HG02759 (cell line): ENCODE results near the gene PARD3.
"Not testable (repeated sequence)": the region's sequence is repeated elsewhere in the genome, so short reads cannot be mapped to it uniquely, and the experiment has no call there.

ENCODE experiments used
- ATAC-seq: cut with Tn5 transposase; IDR thresholded peaks from one replicate; pipeline ENCODE4 v1.9.1; 2021; ENCODE audit warnings: mild to moderate bottlenecking, moderate library complexity; ENCODE audit not compliant: unreplicated experiment

Gene PARD3

DNA sequence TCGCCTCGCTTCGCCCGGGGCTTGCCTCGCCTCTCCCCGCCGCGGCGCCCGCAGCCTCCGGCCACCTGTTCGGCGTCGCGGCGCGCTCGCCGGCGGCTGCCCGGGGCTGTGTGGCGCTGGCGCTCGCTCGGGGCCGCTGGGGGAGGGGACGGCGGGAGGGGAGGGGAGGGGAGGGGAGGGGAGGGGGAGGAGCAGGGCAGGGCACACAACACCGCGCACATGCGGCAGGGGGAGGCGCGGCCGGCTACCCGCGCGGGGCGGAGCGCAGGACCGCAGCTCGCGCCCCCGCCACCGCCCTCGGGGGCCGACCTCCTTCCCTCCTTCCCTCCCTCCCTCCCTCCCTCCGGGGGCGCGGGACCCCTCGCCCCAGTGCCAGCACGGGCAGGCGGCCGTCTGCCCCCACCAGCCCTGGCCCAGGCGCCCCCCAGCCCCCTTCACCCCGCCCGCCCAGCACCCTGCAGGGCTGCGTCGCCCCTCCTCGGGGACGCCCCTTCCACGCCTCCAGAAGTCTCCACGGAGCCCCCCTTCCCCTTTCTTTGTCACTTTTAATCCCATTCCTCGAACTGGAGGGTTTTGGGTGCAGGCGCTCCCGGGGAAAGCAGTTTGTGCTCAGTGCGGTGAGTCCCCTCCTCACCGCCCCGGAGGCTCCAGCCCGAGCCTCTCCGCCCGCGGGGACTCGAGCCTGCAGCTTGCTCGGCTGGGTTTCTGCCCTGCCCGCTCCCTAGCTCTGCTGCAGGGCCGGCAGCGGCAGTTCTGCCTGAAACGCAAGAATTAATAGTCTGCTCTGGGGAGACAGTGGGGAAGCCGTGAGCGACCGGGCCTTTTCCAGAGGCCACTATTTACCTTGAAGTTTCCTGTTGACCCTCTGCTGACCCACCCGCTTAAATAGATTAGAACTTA is at the start of gene PARD3:
TSS of gene PARD3 (minus strand) at position 112 of the 900 bp plus-strand sequence. CDS start 301 bp downstream, outside the sequence.
- ATAC-seq = peak; percentile 69

DNA sequence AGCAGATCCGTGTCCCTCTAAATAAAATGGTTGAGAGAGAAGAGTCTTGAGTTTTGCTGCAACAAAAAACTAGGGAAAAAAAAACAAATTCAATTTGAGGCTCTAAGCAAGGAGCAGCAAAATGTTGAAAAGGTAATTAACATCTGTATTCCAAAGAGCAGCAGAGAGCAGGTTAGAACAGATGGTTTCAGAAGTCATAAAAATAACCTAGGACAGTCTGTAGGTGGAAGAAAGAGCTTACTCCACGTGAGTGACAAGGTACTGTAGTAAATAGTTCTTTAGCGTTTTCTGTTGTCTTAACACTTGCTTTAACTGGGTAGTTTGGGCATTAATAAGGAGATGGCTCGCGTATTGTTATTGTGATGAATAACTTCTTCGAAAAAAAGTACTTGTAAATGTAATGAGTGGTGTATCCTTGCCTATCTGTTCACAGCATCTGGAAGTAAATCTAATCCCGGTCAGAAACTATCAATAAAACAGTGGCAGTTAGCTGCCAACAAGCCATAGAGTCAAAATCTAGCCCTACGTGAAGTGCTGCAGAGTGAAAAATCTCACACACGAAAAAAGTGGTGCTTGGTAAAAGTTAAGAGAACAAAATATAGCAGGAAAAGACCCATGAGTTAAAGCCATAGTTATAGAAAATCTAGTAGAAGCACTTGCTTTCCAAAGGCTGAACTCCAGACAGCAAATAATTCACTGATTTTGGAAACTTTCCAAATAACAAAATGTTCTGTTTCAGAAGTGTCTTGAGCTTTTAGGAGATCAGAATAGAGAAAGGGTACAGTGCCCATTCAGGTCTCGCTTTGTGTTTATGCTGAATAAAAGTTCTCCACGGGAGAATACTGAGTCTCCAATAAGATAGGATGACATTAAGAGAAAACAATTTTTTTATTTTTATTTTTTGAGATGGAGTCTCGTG is 49.3 kb upstream of the PARD3 start:
- ATAC-seq = no peak

DNA sequence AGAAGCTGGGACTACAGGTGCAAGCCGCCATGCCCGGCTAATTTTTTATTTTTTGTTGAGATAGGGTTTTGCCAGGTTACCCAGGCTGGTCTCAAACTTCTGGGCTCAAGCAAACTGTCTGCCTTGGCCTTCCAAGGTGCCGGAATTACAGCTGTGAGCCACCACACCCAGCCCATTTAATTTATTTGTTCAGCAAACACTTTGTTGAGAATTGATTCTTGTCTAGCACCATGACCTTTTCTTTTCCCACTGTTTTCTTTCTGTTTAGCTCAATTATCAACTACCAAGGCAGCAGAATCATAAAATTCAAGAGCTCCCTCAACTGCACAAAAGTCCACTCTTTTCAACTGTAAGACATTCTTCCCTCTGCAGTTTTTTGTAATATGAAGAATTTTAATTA is 47.8 kb upstream of the PARD3 start:
- no peak for ATAC-seq

DNA sequence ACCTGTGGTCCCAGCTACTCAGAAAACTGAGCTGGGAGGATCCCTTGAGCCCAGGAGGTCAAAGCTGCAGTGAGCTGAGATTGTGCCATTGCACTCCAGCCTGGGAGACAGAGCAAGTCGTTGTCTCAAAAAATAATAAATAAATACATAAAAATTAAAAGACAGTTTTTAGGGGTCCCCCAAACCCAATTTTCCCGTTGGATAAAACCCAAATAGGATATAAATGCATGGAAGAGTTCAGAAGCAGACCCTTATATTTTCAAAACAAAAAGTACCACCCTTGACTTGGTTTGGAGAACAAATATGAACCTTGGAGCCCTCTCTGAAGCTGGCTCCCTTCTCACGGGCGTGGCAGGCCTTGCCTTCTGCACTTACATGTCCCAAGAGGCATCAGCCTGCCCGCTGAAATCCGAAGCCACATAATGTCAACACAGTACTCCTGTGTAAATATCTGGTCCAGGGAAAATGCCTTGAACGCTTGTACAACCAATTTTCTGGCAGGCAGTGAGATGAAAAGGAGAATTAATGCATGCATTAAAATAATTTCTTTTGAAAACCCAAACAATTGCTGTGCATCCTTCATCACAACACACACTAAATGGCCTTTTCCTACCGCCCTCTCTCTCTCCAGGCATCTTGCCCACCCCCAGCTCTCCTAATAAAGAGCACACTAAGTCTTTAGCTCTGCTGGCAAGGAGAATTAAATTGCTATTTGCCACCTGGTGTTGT is 46.4 kb upstream of the PARD3 start:
- no peak for ATAC-seq

DNA sequence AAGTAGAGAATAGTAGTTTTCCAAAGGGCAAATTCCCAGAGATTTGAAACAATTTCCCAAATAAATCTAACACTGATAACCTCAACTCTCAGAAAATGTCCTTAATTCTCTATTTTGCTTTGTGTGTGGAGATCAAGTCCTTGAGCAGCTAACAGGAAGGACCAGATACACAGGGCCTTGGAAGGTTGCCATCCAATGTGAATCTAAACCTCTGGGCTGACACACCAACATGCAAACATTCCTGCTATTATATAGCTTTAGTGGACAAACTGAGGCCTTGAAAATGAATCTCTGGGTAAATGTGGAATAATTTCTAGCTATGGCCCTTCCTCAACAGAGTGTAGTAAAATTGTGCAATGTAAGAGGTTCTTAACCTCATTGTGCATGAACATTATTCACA is 44.1 kb upstream of the PARD3 start:
- no peak for ATAC-seq

DNA sequence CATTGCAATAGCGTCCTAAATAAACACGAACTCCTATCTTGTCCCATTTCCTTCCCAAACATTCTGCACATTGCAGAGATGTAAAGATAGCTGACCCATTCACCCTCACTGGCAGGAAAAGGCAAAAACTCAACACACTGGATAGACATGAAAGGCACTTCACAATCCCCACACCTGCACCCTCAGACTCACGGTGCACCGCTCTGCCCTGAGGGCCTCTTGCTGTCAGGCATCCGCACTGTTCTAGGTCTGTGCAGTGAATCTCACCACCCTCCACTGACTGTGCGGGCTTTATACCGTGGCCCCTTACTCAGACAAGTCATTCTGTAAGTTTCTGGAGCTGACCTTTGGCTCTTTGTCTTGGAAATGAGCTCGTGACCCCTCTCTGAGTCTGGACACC is 42.9 kb upstream of the PARD3 start:
- ATAC-seq = no peak

DNA sequence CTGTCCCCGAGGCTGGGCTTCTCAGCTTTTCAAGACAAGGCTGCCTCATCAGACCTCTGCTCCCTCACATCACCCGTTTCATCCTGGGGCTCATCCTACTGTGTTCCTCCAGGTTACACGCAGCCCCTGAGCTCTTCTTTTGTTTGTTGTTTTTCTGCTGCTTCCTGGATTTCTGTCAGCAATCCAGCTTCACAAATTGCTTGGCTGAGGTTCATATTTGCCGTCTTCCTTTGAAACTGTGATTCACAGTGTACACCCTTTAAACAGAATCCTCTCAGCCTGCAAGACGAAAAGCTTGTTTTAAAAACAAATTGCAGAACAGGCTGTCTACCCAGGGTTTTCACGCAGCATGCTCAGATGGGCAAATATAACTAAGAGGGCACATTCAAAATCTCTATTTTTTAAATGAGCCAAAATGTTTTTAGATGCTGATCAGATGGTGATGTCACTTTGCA is 39.1 kb upstream of the PARD3 start:
- no peak for ATAC-seq

DNA sequence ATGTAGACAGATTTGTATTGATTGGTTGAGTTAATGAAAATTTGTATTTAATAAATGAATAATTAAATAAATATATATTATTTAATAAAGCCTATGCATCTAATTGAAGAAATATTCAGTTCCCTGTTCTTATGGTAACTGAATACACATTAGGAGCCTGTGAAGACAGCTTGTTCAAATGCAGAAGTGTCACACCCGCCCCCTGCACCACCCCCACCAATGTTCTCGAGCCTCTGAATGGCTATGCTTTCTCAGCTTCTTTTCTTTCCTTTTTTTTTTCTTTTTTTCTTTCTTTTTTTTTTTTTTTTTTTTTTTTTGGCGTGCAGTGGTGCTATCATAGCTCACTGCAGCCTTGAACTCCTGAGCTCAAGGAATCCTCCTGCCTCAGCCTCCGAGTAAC is 38.3 kb upstream of the PARD3 start:
- ATAC-seq = no peak

DNA sequence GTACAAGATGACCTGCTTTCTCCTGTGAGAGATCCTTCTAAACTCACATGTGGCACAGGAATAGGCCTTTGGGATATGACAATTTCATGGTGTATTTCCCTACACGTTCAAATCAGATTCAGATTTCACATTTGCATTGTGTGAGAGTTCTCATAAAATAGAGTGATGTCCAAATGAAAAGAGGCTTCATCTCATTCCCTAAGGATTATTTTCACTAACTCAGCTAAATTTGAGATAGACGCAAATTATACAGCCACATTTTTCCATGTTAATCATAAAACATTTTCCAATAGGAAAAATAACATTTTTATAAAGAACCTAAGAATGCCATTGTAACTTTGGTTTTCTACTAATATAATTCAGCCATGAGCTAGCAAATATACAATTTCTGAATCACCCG is 35.5 kb upstream of the PARD3 start:
- ATAC-seq = no peak

DNA sequence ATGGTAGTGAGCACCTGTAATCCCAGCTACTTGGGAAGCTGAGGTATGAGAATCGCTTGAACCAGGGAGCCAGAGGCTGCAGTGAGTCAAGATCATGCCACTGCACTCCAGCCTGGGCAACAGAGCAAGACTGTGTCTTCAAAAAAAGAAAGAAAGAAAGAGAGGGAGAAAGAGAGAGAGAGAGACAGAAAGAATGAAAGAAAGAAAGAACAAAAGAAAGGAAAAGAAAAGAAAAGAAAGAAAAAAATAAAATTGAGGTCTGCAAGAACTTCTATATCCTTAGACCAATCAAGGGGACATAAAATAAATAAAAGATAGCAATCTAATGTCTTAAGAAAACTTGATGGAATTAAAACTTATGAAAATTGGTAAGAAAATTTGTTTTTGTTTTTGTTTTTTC is 34.9 kb upstream of the PARD3 start:
- ATAC-seq = no peak

DNA sequence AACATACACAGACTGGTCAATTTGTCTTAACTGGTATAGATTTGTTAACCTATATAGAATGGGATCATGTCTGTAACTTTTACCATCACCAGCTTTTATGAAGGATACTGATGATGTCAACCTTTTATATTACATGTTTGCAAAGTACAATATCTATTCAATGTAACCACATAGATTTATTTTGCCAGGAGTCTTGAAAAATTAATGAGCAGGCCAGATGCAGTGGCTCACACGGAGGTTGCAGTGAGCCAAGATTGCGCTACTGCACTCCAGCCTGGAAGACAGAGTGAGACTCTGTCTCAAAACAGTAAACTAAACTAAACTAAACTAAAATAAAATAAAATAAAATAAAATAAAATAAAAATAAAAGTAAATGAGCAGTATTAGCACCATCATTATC is 30.0 kb upstream of the PARD3 start:
- ATAC-seq = no peak

DNA sequence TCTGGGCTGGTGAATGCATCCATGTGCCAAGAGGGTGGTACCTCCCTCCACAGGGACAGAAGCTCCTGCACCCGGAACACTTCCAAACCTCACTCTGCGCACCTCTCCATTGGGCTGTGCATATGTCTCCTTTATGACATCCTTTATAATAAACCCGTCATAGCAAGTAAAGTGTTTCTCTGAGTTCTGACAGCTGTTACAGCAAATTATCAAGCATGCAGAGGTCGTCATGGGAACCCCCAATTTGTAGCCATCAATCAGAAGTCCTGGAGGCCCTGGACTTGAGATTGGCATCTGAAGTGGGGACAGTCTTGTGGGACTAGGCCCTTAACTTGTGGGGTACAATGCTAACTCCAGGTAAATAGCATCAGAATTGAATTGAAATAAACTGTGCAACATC is 29.4 kb upstream of the PARD3 start:
- no peak for ATAC-seq

DNA sequence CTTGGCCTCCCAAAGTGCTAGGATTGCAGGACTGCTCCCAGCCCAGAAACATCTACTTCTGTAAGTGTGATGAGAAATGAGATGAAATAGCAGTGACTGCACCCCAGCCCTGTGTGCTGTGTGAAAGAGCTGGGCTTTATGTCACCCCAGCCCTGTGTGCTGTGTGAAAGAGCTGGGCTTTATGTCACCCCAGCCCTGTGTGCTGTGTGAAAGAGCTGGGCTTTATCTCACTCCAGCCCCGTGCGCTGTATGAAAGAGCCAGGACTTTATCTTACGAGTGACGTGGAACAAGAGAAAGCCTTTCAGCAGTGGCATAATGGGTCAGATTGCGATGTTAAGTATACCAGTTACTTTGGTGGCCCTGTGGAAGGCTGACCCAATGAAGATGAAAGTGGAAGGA is 28.4 kb upstream of the PARD3 start:
- ATAC-seq = not testable (repeated sequence)

DNA sequence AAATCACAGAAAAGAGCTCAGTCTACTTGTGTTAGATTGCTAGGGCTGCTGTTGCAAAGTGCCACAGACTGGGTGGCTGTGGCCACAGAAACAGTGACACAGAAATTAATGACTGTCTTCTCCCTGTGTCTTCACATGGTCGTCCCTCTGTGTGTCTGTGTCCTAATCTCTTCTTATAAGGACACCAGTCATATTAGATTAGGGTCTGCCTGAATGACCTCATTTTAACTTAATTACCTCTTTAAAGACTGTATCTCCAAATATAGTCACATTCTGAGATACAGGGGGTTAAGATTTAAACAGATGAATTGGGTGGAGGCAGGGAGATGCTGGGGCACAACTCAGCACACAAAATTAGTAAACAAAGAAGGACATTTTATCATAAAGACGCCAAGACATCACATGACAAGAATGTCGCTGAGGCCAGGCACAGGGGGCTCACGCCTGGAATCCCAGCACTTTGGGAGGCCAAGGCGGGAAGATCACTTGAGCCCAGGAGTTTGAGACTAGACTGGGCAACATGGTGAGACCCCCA is 23.3 kb upstream of the PARD3 start:
- no peak for ATAC-seq

DNA sequence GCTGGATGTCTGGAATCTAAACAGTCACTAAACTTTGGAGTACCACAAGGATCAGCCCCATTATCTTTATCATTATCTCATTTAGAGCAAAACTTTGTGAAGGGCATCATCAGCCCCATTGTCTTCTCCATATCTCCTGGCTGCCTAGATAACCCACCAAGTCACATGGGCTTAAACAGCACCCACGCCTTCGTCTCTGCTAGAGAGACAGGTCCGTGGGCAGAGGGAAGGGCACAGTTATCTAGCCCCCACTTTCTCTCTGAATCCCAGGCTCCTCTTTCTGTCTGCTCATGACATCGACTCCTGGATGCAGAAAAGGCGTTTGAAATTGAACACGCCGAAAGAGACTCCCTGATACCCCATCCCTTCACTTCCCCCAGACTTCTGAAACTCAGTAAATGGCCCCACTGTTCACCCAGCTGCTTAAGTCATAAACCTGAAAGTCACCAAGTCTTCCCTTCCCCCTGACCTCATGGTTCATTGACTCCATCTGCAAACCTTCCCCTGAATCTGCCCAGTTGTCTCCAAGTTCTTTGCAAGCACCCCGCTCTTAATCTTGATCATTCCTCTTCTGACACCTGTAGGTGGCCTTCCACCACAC is 20.9 kb upstream of the PARD3 start:
- ATAC-seq = peak; percentile 91

DNA sequence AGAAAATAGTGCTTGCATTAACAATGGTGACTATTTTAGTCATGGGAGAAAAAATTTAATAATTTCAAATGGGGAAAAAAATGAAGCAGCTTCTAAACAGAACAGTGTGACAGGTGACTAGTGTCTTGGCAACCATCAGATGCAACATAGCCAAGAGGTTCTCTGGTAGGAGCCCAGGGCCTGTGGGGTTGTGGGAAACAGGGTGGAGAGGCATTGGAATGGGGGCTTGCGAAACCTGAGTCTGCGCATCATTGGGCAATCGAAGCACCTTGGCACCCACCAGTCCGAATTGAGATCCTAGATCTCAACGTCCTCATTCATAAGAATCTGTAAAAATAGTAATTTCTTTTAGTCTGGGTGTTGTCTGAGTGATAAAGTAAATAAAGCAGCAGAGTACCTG is 19.2 kb upstream of the PARD3 start:
- no peak for ATAC-seq

DNA sequence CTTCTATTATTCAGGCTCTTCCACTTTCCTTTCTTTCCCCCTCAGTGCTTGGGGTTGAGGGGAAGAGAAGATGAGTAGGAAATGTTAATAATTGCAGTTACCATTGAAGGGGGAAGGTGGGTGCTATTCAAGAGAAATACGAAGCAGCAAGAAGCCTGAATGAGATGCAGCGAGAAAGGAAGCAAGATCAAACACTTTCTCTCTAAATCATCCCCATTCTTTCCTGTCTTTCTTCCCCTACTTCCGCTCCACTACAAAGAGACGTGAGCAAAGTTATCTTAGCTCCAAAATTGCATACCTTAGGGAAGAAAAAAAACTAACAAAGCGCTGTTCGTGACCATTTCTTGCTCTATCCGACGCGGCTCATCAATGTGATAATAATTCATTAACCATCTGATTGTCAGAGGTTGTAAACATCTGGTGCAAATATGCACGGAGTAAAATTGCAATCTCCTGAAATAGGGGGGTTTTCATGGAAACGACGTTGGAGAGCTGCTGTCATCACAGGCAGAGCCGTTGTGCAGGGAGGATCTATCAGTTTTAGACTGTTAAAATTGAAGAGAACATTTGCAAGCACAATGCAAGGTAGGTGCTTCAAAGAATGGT is 15.2 kb upstream of the PARD3 start:
- no peak for ATAC-seq

DNA sequence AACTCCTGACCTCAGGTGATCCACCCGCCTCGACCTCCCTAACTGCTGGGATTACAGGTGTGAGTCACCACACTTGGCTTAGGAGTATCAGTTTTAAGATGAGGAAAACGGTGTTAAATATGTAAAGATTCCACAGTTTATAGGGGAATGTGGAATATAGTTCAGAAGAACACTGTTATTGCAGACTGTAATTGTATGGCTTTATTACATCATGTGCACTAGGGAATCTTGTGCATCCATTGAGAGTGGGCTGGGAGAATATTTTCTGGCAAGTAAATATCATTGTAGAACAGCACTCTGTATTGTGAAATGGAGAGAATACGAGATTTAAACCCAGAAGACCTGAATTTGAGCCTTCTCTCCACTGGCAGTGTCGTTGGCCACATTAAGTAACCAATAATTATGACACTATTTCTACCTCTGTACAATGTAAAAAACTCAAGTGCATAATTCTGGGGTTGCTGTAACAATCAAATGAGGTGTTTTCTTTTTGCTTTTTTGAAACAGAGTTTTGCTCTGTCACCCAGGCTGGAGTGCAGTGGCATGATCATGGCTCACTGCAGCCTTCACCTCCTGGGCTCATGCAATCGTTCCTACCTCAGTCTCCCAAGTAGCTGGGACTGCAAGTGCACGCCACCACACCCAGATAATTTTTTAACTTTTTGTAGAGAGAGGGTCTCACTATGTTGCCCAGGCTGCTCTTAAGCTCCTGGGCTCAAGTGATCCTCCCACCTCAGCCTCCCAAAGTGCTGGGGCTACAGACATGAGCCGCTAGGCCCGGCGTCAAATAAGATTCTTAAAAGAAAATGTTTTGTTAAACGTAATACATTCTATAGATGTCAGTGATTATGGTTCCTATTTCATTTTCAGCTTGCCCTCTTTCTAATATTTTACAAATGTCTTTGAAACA is 12.0 kb upstream of the PARD3 start:
- ATAC-seq = no peak

DNA sequence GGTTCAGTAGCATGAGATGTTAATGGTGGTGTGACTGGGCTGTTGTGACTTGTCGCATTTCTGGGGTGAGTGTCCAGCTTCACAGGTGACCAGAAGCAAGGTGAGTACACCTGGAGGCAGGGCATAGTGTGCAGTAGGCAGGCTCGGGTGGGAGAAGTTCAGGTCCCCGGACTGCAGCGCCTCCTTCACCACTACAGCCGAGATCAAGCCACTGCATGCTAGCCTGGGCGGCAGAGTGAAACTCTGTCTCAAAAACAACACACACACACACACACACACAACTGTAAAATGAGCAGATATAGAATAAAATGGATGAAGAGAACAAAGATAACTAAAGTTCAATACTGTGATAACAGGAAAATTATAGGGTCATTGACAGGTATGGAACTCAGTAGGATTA is 11.1 kb upstream of the PARD3 start:
- no peak for ATAC-seq
